Lower leg skin (tissue), 3 donors: ENCODE results near the gene LEMD1.

Experiments used
- POLR2A ChIP-seq, 2 donors: fragments of 450-650 bp; IDR thresholded peaks; one replicate each; pipeline ENCODE4 v1.6.1; 2016 to 2017; ENCODE audit warnings: antibody characterized with exemption in 2 of 2, mild to moderate bottlenecking in 1 of 2, moderate library complexity in 1 of 2
- TF ChIP-seq, protein P1 (sequence below), 3 donors: fragments of 450-650 bp; IDR thresholded peaks; one replicate each; pipeline ENCODE4 v1.5.1; 2016; ENCODE audit warnings: antibody characterized with exemption in 3 of 3, mild to moderate bottlenecking in 3 of 3, moderate library complexity in 2 of 3

DNA sequence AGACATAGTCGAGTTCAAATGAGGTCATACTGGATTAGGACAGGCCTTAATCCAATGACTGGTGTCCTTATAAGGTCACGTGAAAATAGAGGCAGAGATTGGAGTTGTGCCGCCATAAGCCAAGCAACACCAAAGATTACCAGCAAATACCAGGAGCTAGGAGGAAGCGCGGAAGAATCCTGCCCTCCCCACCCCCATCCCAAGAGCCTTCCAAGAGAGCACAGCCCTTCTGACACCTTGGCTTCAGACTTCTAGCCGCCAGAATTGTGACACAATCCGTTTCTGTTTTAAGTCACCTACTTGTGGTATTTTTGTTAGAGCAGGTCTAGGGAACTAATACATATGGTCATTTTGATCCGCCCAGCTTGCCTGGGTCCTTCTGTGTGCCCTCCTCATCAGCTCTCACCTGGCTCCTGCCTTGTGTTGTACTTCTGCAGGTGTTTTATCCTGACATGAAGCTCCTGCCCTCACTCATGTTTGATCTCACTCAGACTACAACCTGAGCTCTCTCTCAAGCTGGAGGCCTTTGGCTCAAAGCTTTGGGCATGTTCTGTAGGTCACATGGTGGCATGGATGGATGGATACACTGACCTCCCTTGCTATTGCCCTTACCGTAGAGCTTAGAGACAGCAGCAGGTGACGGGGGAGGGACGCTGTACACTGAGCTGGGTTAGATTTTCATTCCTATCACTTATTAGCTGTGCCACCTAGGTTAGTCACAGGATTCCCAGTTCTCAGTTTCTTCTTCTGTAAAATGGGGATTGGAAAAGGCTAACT lies 89.7 kb downstream of the LEMD1 start:
- TF ChIP-seq, protein P1, sequence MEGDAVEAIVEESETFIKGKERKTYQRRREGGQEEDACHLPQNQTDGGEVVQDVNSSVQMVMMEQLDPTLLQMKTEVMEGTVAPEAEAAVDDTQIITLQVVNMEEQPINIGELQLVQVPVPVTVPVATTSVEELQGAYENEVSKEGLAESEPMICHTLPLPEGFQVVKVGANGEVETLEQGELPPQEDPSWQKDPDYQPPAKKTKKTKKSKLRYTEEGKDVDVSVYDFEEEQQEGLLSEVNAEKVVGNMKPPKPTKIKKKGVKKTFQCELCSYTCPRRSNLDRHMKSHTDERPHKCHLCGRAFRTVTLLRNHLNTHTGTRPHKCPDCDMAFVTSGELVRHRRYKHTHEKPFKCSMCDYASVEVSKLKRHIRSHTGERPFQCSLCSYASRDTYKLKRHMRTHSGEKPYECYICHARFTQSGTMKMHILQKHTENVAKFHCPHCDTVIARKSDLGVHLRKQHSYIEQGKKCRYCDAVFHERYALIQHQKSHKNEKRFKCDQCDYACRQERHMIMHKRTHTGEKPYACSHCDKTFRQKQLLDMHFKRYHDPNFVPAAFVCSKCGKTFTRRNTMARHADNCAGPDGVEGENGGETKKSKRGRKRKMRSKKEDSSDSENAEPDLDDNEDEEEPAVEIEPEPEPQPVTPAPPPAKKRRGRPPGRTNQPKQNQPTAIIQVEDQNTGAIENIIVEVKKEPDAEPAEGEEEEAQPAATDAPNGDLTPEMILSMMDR (IDR thresholded peaks at IDR 0.05) = no peak
- TF ChIP-seq POLR2A (IDR thresholded peaks at IDR 0.05) = no peak
